GM20000 (cell line): Measurements from ENCODE around the gene TMEM45A.

Experiments
- DNase-seq: peaks from one replicate; pipeline ENCODE4 v3.0.0; 2012; ENCODE audit warnings: low spot score
- CTCF ChIP-seq: IDR thresholded peaks from 2 replicates; pipeline ENCODE4 v1.5.1; 2012; ENCODE audit warnings: mild to moderate bottlenecking, control low read depth; ENCODE audit errors: extremely low read depth, missing control alignments

The TMEM45A gene

GRCh38 chr3:100523050-100523760 lies 30.8 kb downstream of the TMEM45A start:
- no peak for TF ChIP-seq CTCF
- DNase-seq, result no peak

- no peak for TF ChIP-seq CTCF
- no peak for DNase-seq
Observed at GRCh38 chr3:100525753-100526612, 33.6 kb downstream of the TMEM45A start.

GRCh38 chr3:100526613-100527346 lies 34.4 kb downstream of the TMEM45A start:
- DNase-seq, result no peak
- no peak for TF ChIP-seq CTCF

- no peak for DNase-seq
- TF ChIP-seq CTCF, result no peak
Observed at GRCh38 chr3:100527347-100527735, 34.9 kb downstream of the TMEM45A start.

GRCh38 chr3:100531093-100531492 lies 38.7 kb downstream of the TMEM45A start:
- TF ChIP-seq CTCF, result no peak
- DNase-seq, result no peak

- no peak for TF ChIP-seq CTCF
Observed at GRCh38 chr3:100532411-100532810, 40.0 kb downstream of the TMEM45A start.

GRCh38 chr3:100533176-100533575 lies 40.8 kb downstream of the TMEM45A start:
- no peak for DNase-seq

More at GRCh38 chr3:100532411-100532810, 40.0 kb downstream of the TMEM45A start:
- no peak for DNase-seq

More at GRCh38 chr3:100533176-100533575, 40.8 kb downstream of the TMEM45A start:
- no peak for TF ChIP-seq CTCF
